HG03139 (cell line): ENCODE measurements around the gene RSKR.
A peak's percentile ranks its signal among the peaks of the same experiment; 100 is the strongest.
"Not testable (repeated sequence)": the region's sequence is repeated elsewhere in the genome, so short reads cannot be mapped to it uniquely, and the experiment has no call there.

Experiments used
- ATAC-seq: cut with Tn5 transposase; IDR thresholded peaks from one replicate; pipeline ENCODE4 v1.9.1; 2021; ENCODE audit not compliant: unreplicated experiment

RSKR gene, protein sequence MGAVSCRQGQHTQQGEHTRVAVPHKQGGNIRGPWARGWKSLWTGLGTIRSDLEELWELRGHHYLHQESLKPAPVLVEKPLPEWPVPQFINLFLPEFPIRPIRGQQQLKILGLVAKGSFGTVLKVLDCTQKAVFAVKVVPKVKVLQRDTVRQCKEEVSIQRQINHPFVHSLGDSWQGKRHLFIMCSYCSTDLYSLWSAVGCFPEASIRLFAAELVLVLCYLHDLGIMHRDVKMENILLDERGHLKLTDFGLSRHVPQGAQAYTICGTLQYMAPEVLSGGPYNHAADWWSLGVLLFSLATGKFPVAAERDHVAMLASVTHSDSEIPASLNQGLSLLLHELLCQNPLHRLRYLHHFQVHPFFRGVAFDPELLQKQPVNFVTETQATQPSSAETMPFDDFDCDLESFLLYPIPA

DNA sequence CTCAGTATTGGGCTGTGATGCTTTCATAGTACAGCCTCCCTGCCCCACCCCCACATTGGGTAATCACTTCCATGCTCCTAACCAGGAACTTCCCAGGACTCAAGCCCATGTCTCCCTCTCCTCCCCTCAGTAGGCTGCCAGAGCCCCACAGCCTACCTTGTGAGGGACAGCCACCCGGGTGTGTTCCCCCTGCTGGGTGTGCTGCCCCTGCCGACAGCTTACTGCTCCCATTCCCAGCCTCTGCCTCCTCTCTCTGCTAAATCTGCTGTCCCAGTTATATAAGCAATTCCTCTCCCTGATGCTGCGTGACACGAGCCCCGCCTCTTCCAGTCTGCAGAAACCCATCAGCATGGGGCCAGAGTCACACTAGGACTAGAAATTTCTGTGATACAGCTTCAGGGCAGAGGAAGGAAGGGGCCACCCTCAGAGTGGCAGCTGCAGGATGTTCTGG lies at the start of gene RSKR:
RSKR (minus strand) TSS at position 255 of the 451 bp plus-strand sequence; CDS start at position 231, 24 bp downstream.
- ATAC-seq, result no peak

DNA sequence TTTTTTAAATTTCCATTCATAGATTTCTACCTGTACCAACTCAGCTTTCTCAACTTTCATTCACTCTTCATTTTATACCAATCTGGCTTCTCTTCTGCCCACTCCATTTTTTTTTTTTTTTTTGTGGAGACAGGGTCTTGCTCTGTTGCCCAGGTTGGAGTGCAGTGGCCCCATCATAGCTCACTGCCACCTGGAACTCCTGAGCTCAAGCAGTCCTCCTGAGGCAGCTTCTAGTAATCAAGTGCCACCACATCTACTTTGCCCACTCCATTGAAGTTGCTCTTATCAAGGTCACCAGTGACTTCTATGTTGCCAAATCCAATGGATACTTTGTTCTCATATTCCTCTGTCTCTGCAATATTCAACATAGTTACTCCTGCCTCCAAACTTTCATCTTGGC lies 49.7 kb upstream of the RSKR start:
- ATAC-seq, result no peak

DNA sequence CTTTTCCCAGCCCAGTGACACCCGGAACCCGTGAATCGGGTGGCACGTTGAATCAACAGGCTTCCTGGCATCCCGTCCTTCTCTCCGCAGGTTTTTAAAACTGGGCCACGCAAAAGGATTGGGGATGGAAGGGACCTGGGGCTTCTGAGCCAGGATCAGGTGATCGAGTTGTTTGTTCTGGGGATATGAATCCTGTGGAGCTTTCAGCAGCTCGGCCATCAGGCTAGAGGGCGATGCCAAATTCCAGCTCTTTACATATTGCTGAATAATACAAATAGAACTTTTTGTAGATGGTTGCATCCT lies 48.5 kb upstream of the RSKR start:
- no peak for ATAC-seq

DNA sequence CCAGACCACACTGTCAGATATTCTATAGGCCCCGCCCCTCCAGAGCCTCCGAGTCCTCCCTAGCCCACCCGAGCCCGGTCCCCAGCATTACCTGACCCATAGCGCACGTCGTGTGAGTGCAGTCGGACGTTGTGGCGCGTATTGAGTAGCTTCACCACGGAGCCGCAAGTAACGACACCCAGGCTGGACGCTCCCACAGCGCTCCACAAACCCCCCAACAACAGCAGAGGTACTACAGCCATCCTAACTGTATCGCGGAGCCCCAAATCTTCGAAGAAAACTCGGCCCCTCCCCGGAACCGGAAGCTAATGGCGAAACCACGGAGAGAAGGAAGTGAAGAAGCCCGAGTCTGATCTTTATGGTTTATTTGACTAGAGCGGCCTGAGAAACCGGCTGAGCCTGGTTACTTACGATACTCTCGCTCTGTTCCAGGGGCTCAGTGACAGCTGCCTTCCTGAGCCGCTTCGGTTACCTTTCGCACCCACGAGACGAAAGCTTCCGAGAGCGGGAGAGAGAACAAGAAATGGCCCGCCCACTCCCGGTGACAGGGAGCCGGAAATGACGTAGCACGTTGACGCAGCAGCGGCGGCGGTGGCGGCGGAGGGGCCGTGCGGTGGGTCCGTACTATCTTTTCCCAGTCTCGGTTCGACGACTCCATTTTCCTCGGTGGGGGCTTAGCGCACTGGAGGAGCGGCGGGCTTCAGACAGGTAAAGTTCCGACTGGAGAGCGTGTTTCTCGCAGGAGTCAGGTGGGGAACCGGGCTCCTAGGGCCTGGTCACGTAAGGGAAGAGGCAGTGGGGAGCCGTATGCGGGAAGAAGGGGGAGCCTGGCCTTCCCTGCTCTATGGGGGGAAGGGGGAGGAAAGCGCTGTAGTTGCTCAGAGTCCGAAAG lies 47.9 kb upstream of the RSKR start, which contains the start of the genes SDF2 and SUPT6H:
SDF2 (minus strand) TSS at position 272 of the 892 bp plus-strand sequence; CDS start at position 242, 30 bp downstream.
SUPT6H (plus strand) TSS at position 571 of the 892 bp plus-strand sequence. CDS start 11,197 bp downstream, outside the sequence.
- peak; percentile 64 for ATAC-seq

DNA sequence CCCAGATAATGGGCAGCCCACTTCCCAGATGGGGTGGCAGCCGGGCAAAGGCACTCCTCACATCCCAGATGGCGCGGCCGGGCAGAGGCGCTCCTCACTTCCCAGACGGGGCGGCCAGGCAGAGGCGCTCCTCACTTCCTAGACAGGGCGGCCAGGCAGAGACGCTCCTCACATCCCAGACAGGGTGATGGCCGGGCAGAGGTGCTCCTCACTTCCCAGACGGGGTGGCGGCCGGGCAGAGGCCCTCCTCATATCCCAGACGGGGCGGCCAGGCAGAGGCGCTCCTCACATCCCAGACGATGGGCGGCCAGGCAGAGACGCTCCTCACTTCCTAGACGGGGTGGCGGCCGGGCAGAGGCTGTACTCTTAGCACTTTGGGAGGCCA lies 45.5 kb upstream of the RSKR start:
- ATAC-seq, result not testable (repeated sequence)

DNA sequence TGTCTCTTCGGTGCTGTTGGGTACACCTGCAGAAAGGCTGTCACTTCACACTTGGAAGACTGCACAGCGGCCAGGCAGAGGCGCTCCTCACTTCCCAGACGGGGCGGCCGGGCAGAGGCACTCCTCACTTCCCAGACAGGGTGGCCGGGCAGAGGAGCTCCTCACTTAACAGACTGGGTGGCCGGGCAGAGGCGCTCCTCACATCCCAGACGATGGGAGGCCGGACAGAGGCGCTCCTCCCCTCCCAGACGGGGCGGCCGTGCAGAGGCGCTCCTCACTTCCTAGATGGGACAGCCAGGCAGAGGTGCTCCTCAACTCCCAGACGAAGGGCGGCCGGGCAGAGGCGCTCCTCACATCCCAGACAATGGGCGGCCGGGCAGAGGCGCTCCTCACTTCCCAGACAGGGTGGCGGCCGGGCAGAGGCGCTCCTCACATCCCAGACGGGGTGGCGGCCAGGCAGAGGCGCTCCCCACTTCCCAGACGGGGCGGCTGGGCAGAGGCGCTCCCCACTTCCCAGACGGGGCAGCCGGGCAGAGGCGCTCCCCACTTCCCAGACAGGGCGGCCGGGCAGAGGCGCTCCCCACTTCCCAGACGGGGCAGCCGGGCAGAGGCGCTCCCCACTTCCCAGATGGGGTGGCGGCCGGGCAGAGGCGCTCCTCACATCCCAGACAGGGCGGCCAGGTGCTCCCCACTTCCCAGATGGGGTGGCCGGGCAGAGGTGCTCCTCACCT lies 44.9 kb upstream of the RSKR start:
- ATAC-seq, result not testable (repeated sequence)

DNA sequence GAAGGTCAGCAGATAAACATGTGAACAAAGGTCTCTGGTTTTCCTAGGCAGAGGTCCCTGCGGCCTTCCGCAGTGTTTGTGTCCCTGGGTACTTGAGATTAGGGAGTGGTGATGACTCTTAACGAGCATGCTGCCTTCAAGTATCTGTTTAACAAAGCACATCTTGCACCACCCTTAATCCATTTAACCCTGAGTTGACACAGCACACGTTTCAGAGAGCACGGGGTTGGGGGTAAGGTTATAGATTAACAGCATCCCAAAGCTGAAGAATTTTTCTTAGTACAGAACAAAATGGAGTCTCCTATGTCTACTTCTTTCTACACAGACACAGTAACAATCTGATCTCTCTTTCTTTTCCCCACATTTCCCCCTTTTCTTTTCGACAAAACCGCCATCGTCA lies 44.4 kb upstream of the RSKR start:
- not testable (repeated sequence) for ATAC-seq

DNA sequence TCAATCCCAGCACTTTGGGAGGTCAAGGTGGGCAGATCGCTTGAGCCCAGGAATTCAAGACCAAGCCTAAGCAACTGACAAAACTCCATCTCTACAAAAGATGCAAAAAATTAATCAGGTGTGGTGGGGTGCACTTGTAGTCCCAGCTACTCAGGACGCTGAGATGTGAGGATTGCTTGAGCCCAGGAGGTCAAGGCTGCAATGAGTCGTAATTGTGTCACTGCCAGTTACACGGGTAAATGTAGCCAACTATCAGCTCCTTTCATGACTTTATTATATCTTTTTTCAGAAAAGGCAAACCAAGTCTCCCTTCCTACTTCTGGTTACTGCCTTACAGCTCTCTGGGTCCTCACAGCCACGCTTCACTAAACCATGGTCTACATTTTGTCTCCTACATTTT lies 43.8 kb upstream of the RSKR start:
- ATAC-seq, result no peak

DNA sequence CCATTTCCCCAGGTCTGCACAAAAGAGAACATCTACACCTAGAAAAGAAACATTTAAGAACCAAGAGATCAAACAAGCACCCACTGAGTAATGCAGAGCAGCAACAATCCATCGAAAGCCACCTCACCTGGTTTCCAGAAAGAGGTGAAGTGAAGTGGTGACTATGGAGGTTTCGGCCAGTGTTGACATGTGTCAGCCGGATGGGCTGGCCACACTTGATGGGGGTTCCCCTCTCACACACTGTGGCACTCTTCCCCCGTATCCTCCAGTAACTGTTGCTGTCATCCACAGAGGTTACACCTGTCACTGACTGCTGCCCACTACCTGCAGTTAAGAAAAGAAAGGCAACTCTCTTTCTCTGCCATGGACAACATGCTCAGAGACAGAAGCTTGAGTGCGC lies 41.2 kb upstream of the RSKR start:
- ATAC-seq, result no peak

DNA sequence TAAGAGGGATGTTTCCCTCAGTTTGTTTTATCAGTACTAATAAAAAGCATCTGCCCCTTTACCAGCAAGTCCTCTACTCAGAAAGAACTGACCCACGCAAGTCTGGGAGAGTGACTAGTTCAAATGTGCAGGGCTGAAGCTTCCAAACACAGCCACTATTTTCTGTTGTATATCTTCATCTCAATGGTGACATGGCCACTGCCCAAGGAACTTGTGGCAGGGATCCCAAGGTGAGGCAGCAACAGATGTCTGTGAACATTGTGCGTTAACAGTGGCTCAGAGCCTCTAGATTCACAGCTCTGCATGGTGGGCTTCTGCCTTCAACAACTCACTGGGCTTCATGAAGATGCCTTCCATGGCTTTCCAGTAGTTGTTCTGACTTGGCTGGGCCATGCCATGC lies 34.7 kb upstream of the RSKR start:
- no peak for ATAC-seq

DNA sequence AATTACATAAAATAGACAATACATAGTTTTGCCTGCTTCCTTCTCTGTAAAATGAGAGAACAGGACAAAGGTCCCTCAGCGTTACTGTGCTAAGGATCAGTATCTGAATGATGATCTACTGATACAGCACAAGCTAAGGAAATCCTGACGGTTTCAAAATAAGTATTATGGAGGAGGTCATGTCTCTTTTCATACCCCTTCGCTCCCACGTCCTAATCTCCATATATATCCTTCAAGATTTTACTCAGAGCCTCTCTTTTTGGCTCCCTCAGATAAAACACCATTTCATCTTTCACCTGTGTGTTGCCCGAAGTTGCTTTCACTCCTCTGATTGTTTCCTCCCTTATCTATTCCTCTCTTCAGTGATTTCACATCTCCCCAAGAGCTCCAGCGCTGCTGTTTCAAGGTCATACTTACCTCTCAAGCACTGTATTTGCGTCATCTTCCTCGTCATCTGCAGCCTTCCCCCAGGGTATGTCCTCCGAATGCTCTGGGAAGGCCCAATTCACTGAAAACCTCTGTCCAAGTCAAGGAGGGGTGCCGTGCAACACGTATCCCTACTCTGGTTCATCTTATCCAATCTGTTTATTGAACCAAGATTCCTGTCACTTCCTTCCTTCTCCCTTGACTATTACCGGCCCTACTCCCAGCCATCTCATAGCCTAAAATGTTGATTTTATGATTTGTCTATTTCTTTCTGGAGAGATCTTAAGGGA lies 32.2 kb upstream of the RSKR start:
- no peak for ATAC-seq

DNA sequence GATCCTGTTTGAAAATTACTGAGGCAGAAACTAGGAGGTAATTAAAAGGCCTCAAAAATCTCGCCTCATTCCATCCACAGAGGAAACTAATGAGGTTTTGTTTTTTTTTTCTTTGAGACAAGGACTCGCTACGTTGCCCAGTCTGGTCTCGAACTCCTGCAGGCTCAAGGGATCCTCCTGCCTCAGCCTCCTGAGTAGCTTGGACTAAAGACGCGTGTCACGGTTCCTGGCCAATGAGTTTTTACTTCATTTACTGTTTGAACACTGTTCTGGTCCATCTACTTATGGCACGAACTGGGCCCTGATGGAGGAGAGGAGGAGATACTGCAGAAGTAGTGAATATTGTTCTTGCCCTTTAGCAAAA lies 31.6 kb upstream of the RSKR start:
- ATAC-seq, result no peak

DNA sequence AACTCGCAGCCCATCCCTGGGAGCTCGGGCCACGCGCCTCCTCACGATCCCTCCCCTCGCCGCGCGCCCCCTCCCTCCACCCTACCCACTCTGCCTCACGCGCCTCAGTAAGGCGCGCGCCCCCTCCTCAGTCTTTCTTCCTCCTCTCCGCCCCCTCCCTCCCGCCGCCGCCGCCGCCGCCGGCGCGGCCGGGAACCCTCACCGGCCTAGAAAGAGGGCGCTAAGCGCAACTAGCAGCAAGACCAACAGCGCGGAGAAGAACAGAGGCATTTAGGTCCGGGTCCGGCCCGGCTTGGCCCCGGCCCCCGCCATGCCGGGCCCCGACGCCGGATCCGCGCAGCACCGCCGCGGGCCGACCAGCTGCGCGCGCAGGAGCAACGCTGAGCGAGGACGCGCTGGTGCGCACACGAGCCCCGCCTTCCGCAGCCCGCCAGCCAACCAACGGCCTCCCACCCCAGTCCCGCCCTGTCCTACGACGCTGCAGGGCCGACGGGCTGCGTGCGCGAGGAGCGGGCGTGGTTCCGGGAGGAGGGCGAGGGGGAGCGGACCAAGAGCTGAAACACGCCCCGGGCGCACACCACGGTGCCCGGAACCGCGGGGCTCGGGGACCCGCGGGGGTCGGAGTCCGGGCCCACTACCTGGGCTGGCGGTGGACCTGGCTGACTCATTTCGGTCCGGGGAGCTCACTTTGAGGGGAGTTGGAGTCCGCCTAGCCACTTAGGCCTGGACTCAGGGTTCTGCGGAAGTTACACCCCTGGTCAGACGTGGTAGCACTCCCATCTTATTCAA lies 31.0 kb upstream of the RSKR start, which contains the start of gene BLTP2:
BLTP2 (minus strand) TSS at position 372 of the 789 bp plus-strand sequence; CDS start at position 270, 102 bp downstream.
- ATAC-seq, result peak; percentile 84

DNA sequence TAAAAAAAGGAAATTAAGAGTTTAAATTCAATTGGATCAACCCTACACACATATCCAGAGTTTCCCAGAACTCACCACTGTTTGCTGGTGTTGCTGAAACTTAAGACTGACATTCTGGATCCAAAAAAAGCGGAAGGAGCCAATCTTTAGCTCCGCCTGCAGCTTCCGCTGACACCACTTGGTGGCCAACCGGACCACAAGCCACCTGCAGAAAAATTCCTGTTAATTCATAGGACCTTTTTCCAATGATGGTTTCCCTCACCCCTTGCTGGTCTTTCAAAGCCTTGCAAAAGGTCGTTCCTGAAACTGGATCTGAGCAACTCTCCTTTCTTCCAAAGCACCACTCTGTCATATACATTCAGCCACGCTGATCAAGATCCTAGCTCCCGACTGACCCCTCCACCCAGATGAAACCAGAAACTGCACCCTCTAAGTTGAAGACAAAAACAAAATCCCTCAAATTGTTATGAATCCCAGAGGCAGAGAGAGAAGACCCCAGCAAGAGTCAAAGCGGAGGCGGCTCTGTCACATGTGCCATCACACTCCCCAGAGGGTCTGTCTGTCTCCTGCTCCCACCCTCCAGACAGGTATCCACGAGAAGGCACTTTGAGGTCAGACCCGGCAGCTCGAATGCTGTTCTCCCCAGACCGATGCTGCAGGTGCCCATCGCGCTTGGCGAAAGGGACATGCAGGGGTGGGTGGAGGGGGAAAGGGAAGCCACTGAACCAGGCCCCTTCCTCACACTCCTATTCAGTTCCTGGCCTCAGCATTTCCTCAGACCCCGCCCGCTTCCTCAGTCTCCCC lies 30.2 kb upstream of the RSKR start:
- ATAC-seq, result peak; percentile 6

DNA sequence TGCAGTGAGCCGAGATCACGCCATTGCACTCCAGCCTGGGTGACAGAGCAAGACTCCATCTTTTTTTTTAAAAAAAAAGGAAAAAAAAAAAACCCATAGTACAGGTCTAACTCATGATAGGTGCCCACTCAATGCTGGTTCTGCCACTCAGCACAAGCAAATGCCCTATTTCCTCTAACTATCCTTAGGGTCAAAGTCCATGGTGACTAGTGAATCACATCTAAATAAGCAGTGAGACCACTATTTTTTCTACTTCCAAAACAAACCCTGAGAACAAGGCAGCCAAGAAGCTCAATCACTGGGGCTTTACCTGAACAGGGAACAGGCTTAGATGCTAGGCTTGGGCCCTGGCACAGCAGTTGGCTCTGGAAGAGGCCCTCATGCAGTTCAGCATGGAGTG lies 27.6 kb upstream of the RSKR start:
- ATAC-seq, result no peak

DNA sequence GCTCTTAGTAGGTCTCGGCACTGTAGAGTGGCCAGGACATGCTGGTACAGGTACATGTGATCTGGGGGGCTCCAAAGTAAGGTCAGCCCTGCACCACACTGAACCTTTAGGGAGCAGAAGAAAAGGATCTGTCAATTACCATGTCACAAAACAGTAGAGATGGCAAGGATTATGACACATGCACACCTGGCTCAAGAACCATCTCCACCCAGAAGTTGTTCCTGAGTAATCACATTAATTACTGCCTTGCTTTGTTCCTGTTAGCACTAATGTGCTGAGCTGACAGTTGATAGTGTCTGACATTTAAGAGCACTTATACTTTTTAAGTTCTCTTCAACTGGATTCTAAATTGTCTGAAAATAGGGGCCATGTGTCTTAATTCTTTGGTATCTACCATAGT lies 21.5 kb upstream of the RSKR start:
- no peak for ATAC-seq

DNA sequence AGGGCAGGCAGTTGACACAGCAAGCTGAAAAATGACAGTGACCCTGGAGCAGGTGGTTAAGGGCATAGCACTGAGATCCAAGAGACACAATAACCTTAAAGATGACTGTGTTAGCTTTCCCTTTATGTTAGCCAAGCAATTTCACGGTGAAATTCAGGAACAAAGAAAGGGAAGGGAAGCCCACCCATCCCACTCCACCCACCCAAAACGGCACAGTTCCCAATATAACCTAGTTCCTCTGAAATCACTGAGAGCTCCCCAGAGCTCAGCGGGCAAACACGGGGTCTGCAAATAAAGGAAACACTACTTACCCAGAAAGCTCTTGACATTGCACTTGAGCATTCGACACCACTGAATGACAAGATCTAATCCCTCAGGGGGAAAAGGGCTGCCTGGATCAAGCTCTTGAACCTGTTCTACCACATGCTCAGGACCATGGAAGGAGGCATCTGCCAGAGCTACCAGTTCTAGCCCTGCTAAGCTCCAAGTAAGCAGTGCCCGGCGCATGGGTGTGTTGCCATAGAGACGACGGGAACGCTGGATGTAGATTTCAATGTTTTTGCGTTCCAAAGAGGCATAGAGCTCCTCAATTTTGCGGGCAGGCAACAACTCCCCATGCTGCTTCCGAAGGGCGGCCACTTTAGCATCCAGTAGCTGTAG lies 20.4 kb upstream of the RSKR start:
- no peak for ATAC-seq

DNA sequence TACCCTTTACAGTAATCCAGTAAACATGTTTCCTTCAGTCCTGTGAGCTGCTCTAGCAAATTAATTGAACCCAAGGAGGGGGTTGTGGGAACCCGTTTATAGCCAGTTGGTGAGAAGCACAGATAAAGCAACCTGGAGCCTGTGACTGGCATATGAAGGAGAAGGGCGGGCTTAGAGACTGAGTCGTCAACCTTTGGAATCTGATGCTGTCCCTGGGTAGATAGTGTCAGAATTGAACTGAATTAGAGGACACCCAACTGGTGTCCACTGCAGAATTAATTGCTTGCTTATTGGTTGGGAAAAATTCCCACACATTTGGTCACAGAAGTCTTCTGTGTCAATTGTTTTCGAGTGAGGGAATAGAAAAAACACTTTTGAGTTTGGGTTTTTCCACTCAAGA lies 12.8 kb upstream of the RSKR start:
- no peak for ATAC-seq
